H7 (cell line): Measurements from ENCODE around the gene OLAH. TPM values are rescaled to one million over a fixed set of nuclear protein-coding genes. Genes with fewer than 3 reads are reported as not detected.
"Not testable (repeated sequence)": the region's sequence is repeated elsewhere in the genome, so short reads cannot be mapped to it uniquely, and the experiment has no call there.

Experiments used
- DNase-seq: peaks from one replicate; pipeline ENCODE4 v3.0.0; 2012
- H3K27me3 ChIP-seq: 2 replicates; pipeline ENCODE4 v1.6.0; 2011; ENCODE audit warnings: mild to moderate bottlenecking, low read length; ENCODE audit not compliant: control insufficient read depth, insufficient read depth
- H3K36me3 ChIP-seq: replicated peaks from 2 replicates; pipeline ENCODE4 v1.5.1; 2011; ENCODE audit warnings: low read length; ENCODE audit not compliant: control insufficient read depth, insufficient read depth
- H3K4me3 ChIP-seq: 2 replicates; pipeline ENCODE4 v1.5.1; 2011; ENCODE audit warnings: low read depth, mild to moderate bottlenecking, control low read depth, low read length, moderate library complexity; ENCODE audit not compliant: insufficient read depth
- total RNA-seq: library from RNA; depleted of rRNA; stranded (reverse); fragments of >200 nt; shearing (Covaris generic); gene quantifications from 2 replicates; pipeline ENCODE4 v1.2.3, GENCODE V29; 2014; rRNA removed

OLAH gene
- not detected in 2 replicates for total RNA-seq

DNA sequence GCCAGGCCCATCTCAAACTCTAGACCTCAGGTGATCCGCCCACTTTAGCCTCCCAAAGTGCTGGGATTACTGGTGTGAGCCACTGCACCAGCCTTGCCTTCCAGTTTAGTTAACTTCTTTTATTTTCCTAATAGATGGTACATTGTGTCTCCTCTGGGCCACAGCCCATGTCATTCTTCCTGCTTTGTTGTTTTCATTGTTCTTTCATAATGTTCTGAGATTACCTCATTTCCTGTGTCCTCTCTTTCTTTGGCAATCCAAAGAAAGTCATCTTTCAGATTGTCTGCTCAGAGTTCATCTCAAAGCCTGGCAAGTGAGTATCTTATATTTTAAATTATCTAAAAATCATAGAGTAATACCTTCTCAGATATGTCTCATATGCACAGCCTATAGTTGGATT, at the start of gene OLAH:
OLAH (plus strand) TSS at position 270 of the 400 bp plus-strand sequence. CDS start 3,346 bp downstream, outside the sequence.
- DNase-seq: no peak
- Histone ChIP-seq H3K27me3 (no peaks in the 10 kb centered on the region), H3K36me3 (no peaks in the 10 kb centered on the region), H3K4me3 (no peak within 1 kb of the TSS)

GRCh38 chr10:14995964-14996565, 47.7 kb upstream of the OLAH start:
- peak; percentile 18 for DNase-seq
- no peak overlapping the region for H3K4me3 ChIP-seq
- H3K36me3 ChIP-seq: no peaks in the 10 kb centered on the region
- no peaks in the 10 kb centered on the region for H3K27me3 ChIP-seq

DNA sequence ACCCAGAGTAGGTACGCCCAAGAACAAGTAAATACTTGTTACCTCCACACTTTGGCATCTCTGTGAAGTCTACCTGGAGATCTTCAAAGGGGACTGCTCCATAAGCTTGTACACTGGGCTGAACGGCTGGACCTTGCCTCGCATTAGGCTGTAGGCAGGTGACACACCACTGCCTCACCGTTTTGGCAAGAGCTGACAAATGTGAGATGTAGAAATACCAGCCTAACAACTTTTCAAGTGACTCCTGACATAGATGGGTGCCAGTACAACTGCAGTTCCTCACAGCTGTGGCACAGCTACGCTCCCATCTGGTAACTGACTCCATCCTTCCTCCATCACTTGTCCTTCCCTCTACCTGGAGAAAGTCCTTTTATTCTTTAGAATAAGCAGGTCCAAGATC, 30.2 kb upstream of the OLAH start:
- not testable (repeated sequence) for H3K36me3 ChIP-seq, DNase-seq, H3K4me3 ChIP-seq, H3K27me3 ChIP-seq

- Histone ChIP-seq H3K4me3 (no peak overlapping the region), H3K27me3 (no peaks in the 10 kb centered on the region), H3K36me3 (no peaks in the 10 kb centered on the region)
- no peak for DNase-seq
Measured at GRCh38 chr10:15015451-15015850, 28.3 kb upstream of the OLAH start.

DNA sequence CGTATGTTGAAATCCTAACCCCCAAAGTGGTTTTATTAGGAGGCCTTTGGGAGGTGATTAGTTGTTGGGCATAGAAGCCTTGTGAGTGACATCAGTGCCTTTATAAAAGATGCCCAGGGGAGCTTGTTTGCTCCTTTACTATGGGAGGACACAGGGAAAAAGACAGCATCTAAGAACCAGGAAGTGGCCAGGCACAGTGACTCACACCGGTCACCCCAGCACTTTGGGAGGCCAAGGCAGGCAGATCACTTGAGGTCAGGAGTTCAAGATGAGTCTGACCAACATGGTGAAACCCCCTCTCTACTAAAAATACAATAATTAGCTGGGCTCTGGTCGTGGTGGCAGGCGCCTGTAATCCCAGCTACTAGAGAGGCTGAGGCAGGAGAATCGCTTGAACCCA, 22.8 kb upstream of the OLAH start:
- not testable (repeated sequence) for H3K36me3 ChIP-seq, H3K4me3 ChIP-seq, DNase-seq, H3K27me3 ChIP-seq

DNA sequence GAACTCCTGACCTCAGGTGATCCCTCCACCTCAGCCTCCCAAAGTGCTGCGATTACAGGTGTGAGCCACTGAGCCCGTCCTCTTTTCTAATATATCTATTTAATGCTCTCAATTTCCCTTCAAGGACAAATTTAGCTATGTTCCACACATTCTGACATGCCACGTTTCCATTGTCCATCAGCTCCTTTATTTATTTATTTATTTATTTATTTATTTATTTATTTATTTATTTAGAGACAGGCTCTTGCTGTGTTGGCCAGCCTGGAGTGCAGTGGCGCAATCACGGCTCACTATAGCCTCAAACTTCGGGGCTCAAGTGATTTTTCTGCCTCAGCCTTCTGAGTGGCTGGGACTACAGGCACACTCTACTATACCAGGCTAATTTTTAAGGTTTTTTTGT, 20.7 kb upstream of the OLAH start:
- DNase-seq, H3K27me3 ChIP-seq, H3K36me3 ChIP-seq, H3K4me3 ChIP-seq: not testable (repeated sequence)

DNA sequence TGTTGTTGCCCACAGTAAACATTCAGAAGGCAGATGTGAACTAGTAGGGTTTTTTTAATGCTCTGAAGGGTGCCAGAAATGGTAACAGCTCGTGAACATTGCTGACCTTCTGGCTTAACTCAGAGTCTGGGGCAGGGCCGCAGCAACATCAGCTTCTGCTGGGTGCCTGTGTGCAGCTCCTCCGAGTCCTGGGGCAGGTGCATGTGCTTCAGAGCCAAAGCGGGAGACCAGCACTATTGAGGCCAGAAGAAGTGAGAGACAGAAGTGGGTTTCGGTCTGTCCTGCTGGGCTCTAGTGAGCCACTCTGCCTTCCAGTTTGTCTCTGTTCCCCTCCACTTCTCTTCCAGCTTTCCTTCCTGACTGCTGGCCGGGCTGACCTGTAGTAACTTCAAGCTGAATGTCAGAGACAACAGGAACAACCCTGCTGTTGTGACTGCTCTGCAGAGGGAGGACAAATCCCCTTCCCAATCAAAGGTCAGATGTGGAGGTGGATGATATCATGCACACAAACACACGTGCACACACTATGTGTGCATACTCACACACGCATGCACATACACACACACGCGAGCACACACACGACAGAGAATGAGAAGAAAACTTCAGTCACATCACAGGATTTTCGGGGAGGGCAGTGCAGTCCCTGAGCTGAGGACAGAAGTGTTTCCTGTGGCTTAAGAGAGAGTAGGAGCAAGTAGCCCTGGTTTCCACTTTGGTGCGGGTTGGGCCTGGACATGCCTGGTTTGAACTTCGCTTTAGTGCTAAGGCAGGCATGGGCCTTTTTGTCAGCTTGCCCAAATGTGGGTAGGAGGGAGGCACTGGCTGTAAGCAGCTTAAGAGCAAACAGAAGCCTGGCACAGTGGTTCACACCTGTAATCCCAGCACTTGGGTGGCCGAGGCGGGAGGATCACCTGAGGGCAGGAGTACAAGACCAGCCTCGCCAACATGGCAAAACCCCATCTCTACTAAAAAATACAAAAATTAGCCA, 19.4 kb upstream of the OLAH start:
- DNase-seq, H3K4me3 ChIP-seq: not testable (repeated sequence)

DNA sequence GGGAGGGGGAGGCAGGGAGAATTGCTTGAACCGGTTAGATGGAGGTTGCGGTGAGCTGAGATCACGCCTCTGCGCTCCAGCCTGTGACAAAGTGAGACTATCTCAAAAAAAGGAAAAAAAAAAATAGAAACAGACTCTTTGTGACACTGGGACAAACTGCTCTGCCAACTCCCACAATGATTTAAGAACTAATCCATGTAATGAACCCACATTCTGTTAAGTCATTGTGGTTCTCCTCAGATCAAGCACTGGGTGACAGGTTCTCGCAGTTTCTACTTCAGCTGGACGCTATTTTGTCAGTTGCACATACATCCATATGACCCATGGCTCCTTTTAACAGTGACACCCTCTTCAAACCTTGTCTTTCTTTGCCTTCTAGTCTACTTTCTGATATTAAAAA, 18.7 kb upstream of the OLAH start:
- not testable (repeated sequence) for DNase-seq, H3K27me3 ChIP-seq, H3K36me3 ChIP-seq, H3K4me3 ChIP-seq

More for the DNA sequence above, 19.4 kb upstream of the OLAH start:
- H3K36me3 ChIP-seq, H3K27me3 ChIP-seq: not testable (repeated sequence)

GRCh38 chr10:15027741-15028140, 16.0 kb upstream of the OLAH start:
- no peak overlapping the region for H3K4me3 ChIP-seq
- DNase-seq: no peak
- no peaks in the 10 kb centered on the region for H3K36me3 ChIP-seq
- no peaks in the 10 kb centered on the region for H3K27me3 ChIP-seq

DNA sequence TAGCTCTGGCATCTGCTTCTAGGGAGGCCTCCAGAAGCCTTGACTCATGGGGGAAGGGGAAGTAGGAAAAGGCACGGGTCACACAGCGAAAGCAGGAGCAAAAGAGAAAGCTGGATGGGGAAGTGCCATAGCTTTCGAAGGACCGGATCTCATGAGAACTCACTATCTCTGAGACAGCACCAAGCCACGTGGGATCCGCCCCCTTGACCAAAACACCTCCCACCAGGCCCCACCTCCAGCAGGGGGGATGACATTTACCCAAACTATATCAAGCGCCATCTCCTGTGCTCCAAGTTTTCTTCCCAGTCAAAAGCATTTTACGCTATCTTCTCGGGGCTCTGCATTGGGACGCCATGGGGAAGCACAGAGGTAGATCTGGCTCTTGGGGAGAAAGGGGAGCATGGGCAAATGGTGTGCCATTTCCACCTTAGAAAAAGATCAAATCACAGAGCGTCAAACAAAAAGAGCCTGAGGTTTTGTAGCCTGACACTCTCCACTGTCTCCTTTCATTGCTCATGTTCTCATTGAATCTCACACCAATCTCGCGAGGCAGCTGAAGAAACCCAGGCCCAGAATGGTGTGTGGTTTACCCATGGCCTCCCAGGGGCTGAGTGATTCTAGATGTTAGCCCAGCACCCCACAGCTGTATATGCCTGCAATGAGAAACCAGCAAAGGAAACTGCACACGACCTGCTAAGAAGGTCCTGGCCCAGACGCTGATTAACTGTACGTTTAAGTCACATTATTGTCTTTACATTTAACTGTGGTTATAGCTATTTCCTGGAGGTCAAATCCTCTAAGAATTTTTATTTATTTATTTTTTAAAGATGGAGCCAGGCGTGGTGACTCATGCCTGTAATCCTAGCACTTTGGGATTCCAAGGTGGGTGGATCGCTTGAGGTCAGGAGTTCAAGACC, 8.1 kb upstream of the OLAH start:
- Histone ChIP-seq H3K27me3 (no peaks in the 10 kb centered on the region), H3K4me3 (no peak overlapping the region), H3K36me3 (no peaks in the 10 kb centered on the region)
- peak; percentile 63 for DNase-seq

DNA sequence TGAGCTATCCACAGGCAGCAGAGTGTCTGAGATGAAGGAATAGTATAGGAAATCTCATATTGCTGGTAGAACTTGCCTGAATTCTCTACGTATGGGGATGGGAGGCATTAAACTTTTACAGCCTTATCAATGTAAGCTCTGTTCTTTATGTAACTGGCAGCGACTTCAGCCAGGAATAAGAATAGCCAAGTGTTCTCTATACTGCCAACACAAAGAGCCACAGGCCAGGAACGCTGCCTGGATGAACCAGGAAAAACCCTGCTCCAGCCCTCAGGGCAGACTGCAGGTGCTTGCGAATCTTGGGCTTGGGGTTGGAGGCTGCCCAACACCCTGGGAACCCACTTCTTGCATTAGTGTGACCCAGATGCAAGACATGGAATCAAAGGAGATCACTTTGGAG, 6.1 kb upstream of the OLAH start:
- Histone ChIP-seq H3K27me3 (no peaks in the 10 kb centered on the region), H3K4me3 (no peak overlapping the region), H3K36me3 (no peaks in the 10 kb centered on the region)
- no peak for DNase-seq

DNA sequence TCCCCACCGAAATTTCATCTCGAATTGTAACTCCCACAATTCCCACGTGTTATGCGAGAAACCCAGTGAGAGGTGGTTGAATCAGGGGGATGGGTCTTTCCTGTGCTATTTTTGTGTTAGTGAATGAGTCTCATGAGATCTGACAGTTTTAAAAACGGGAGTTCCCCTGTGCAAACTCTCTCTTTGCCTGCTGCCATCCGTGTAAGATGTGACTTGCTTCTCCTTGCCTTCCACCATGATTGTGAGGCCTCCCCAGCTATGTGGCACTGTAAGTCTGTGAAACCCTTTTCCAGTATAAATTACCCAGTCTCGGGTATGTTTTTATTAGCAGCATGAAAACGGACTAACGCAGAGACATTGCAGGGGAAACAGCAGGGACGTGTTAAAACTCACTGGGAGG, 5.3 kb upstream of the OLAH start:
- DNase-seq: no peak
- no peaks in the 10 kb centered on the region for H3K36me3 ChIP-seq
- no peak overlapping the region for H3K4me3 ChIP-seq
- H3K27me3 ChIP-seq: no peaks in the 10 kb centered on the region

GRCh38 chr10:15045380-15045779, 1.6 kb downstream of the OLAH start:
- Histone ChIP-seq H3K36me3 (no peaks in the 10 kb centered on the region), H3K27me3 (no peaks in the 10 kb centered on the region), H3K4me3 (no peak overlapping the region)
- DNase-seq: peak; percentile 34

DNA sequence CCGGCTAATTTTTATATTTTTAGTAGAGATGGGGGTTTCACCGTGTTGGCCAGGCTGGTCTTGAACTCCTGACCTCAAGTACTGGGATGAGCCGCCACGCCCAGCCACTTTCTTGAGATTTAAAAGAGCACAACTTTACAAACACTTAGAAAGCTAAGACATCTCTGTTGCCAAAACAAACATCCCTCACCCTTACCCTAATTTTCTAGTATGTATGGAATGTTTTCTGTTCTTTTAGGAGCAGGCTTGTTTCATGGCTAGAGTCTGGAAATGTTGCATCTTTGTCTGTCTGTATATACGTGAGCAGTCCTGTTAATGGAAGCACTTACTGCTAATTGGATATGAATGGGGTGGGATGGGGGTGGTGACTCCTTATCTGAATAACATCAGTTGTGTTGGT, 2.9 kb downstream of the OLAH start:
- no peak overlapping the region for H3K4me3 ChIP-seq
- DNase-seq: no peak
- no peaks in the 10 kb centered on the region for H3K36me3 ChIP-seq
- no peaks in the 10 kb centered on the region for H3K27me3 ChIP-seq
